Large intestine (tissue), 3 donors: ENCODE measurements around the gene TGFB1I1. TPM values are rescaled to one million over a fixed set of nuclear protein-coding genes. Genes with fewer than 3 reads are reported as not detected.
A peak's percentile ranks its signal among the peaks of the same experiment; 100 is the strongest.
"Not testable (repeated sequence)": the region's sequence is repeated elsewhere in the genome, so short reads cannot be mapped to it uniquely, and the experiment has no call there.

ENCODE experiments used
- DNase-seq, 2 donors: peaks; one replicate each; pipeline versions ENCODE4 v3.0.0 to v3.0.0-alpha.2; 2013
- H3K27ac ChIP-seq: one replicate; pipeline ENCODE4 v1.5.1; 2013; ENCODE audit warnings: low read length
- H3K27me3 ChIP-seq: 2 replicates; pipeline ENCODE4 v1.6.1; 2013; ENCODE audit warnings: low read length; ENCODE audit not compliant: control insufficient read depth, insufficient read depth
- H3K36me3 ChIP-seq: 2 replicates; pipeline ENCODE4 v1.6.1; 2013; ENCODE audit warnings: low read length; ENCODE audit not compliant: control insufficient read depth, insufficient read depth
- H3K4me1 ChIP-seq: one replicate; pipeline ENCODE4 v1.6.1; 2013; ENCODE audit warnings: low read length; ENCODE audit not compliant: control insufficient read depth, insufficient read depth
- H3K4me3 ChIP-seq: one replicate; pipeline ENCODE4 v1.5.1; 2013; ENCODE audit warnings: low read length
- H3K9me3 ChIP-seq: one replicate; pipeline ENCODE4 v1.6.1; 2013; ENCODE audit warnings: mild to moderate bottlenecking, low read depth, low read length, moderate library complexity; ENCODE audit not compliant: control insufficient read depth
- WGBS: methylation state at CpG from one replicate; pipeline ENCODE4 v1.1.5; 2013; ENCODE audit warnings: low lambda C conversion rate; ENCODE audit not compliant: insufficient coverage; 5-methylcytosine and 5-hydroxymethylcytosine counted together
- polyA plus RNA-seq: library from polyadenylated mRNA; unstranded; fragments of 120-200 nt; gene quantifications from one replicate; pipeline ENCODE4 v1.2.1, GENCODE V29; 2013

Gene TGFB1I1
- polyA plus RNA-seq, 1 donor, result 38.7 TPM

GRCh38 chr16:31501966-31502348 lies 30.0 kb downstream of the TGFB1I1 start:
- H3K36me3 ChIP-seq, result peaks cover 46% of the 10 kb centered on the region
- DNase-seq, result no peak
- WGBS, result no CpG with 5 or more reads among the region's 4 CpGs
- H3K9me3 ChIP-seq, result no peaks in the 10 kb centered on the region
- H3K27me3 ChIP-seq, result no peaks in the 10 kb centered on the region
- H3K4me1 ChIP-seq, result peaks cover 2% of the 10 kb centered on the region
- no peak overlapping the region for H3K4me3 ChIP-seq
- H3K27ac ChIP-seq, result no peak overlapping the region

GRCh38 chr16:31502981-31503380 lies 31.0 kb downstream of the TGFB1I1 start:
- Histone ChIP-seq H3K27ac (no peak overlapping the region), H3K4me3 (no peak overlapping the region), H3K27me3 (no peaks in the 10 kb centered on the region), H3K36me3 (peaks cover 36% of the 10 kb centered on the region), H3K4me1 (peaks cover 6% of the 10 kb centered on the region), H3K9me3 (no peaks in the 10 kb centered on the region)
- DNase-seq, result no peak

DNA sequence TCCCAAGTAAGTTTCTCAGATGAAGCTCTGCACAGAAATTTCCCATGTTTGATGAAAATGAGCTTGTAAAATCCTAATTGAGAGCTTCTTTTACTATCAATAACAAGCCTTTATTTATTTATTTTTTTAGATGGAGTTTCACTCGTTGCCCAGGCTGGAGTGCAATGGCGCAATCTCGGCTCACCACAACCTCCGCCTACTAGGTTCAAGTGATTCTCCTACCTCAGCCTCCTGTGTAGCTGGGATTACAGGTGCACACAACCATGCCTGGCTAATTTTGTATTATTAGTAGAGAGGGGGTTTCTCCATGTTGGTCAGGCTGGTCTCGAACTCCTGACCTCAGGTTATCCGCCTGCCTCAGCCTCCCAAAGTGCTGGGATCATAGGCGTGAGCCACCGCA lies 31.6 kb downstream of the TGFB1I1 start:
- WGBS, result 94% methylated on average over 3 of the region's 8 CpGs
- not testable (repeated sequence) for H3K27me3 ChIP-seq, H3K27ac ChIP-seq, H3K4me3 ChIP-seq, H3K9me3 ChIP-seq, H3K4me1 ChIP-seq, DNase-seq
- peaks cover 31% of the 10 kb centered on the region for H3K36me3 ChIP-seq

- Histone ChIP-seq H3K27me3 (no peaks in the 10 kb centered on the region), H3K9me3 (no peaks in the 10 kb centered on the region), H3K4me1 (peaks cover 8% of the 10 kb centered on the region), H3K27ac (no peak overlapping the region), H3K4me3 (no peak overlapping the region), H3K36me3 (peaks cover 25% of the 10 kb centered on the region)
- no CpG with 5 or more reads among the region's 8 CpGs for WGBS
- DNase-seq, result no peak
These were observed 32.2 kb downstream of the TGFB1I1 start for GRCh38 chr16:31504159-31504558.

GRCh38 chr16:31505483-31505882 lies 33.5 kb downstream of the TGFB1I1 start:
- Histone ChIP-seq H3K27me3 (no peaks in the 10 kb centered on the region), H3K4me3 (no peak overlapping the region), H3K4me1 (peaks cover 15% of the 10 kb centered on the region), H3K36me3 (peaks cover 12% of the 10 kb centered on the region), H3K9me3 (no peaks in the 10 kb centered on the region), H3K27ac (no peak overlapping the region)
- no CpG with 5 or more reads among the region's 4 CpGs for WGBS
- no peak for DNase-seq

GRCh38 chr16:31507617-31507928 lies 35.6 kb downstream of the TGFB1I1 start:
- H3K4me1 ChIP-seq, result peaks cover 15% of the 10 kb centered on the region
- DNase-seq, result no peak
- no CpG with 5 or more reads among the region's 12 CpGs for WGBS
- H3K9me3 ChIP-seq, result no peaks in the 10 kb centered on the region
- peaks cover 11% of the 10 kb centered on the region for H3K36me3 ChIP-seq
- peak overlapping the region; percentile 97 for H3K4me3 ChIP-seq
- H3K27me3 ChIP-seq, result no peaks in the 10 kb centered on the region
- H3K27ac ChIP-seq, result peak overlapping the region; percentile 64

- Histone ChIP-seq H3K36me3 (peaks cover 11% of the 10 kb centered on the region), H3K9me3 (no peaks in the 10 kb centered on the region), H3K4me3 (peak within 1 kb of the TSS; percentile 97), H3K27ac (peak within 1 kb of the TSS; percentile 64), H3K4me1 (peaks cover 15% of the 10 kb centered on the region), H3K27me3 (no peaks in the 10 kb centered on the region)
- peak; percentile 89 to 94 for DNase-seq
- no CpG with 5 or more reads among the region's 65 CpGs for WGBS
These were observed 36.2 kb downstream of the TGFB1I1 start, which contains the start of gene RUSF1 for GRCh38 chr16:31507929-31508705. RUSF1 (minus strand) TSS chr16:31508391; CDS start chr16:31508373, 18 bp downstream.

- DNase-seq, result peak in 1 of 2 donors; percentile 60
- Histone ChIP-seq H3K4me3 (peak overlapping the region; percentile 97), H3K9me3 (no peaks in the 10 kb centered on the region), H3K4me1 (peaks cover 15% of the 10 kb centered on the region), H3K36me3 (peaks cover 11% of the 10 kb centered on the region), H3K27me3 (no peaks in the 10 kb centered on the region), H3K27ac (peak overlapping the region; percentile 64)
- 30% methylated on average over 2 of the region's 6 CpGs for WGBS
These were observed 36.8 kb downstream of the TGFB1I1 start for GRCh38 chr16:31508706-31509195.

GRCh38 chr16:31513126-31513525 lies 41.2 kb downstream of the TGFB1I1 start:
- no peaks in the 10 kb centered on the region for H3K27me3 ChIP-seq
- no CpG with 5 or more reads among the region's 6 CpGs for WGBS
- peaks cover 9% of the 10 kb centered on the region for H3K4me1 ChIP-seq
- no peaks in the 10 kb centered on the region for H3K36me3 ChIP-seq
- H3K27ac ChIP-seq, result no peak overlapping the region
- no peaks in the 10 kb centered on the region for H3K9me3 ChIP-seq
- no peak overlapping the region for H3K4me3 ChIP-seq
- no peak for DNase-seq

- no peak overlapping the region for H3K4me3 ChIP-seq
These were observed 41.9 kb downstream of the TGFB1I1 start for GRCh38 chr16:31513884-31514283.

GRCh38 chr16:31517800-31518402 lies 45.9 kb downstream of the TGFB1I1 start:
- no peak overlapping the region for H3K4me3 ChIP-seq
- H3K36me3 ChIP-seq, result no peaks in the 10 kb centered on the region
- no peak overlapping the region for H3K27ac ChIP-seq
- H3K4me1 ChIP-seq, result no peaks in the 10 kb centered on the region
- no peak for DNase-seq
- no peaks in the 10 kb centered on the region for H3K9me3 ChIP-seq
- no CpG with 5 or more reads among the region's 4 CpGs for WGBS
- no peaks in the 10 kb centered on the region for H3K27me3 ChIP-seq

More at GRCh38 chr16:31513884-31514283, 41.9 kb downstream of the TGFB1I1 start:
- DNase-seq, result no peak
- peaks cover 9% of the 10 kb centered on the region for H3K4me1 ChIP-seq
- no peaks in the 10 kb centered on the region for H3K36me3 ChIP-seq
- H3K9me3 ChIP-seq, result no peaks in the 10 kb centered on the region
- no peak overlapping the region for H3K27ac ChIP-seq
- H3K27me3 ChIP-seq, result no peaks in the 10 kb centered on the region
